HG03378 (cell line): ENCODE results near the gene HCRT.
"Not testable (repeated sequence)": the region's sequence is repeated elsewhere in the genome, so short reads cannot be mapped to it uniquely, and the experiment has no call there.

ENCODE experiments used
- ATAC-seq: cut with Tn5 transposase; IDR thresholded peaks from one replicate; pipeline ENCODE4 v1.9.1; 2021; ENCODE audit warnings: mild to moderate bottlenecking, moderate library complexity; ENCODE audit not compliant: unreplicated experiment

Gene HCRT, protein sequence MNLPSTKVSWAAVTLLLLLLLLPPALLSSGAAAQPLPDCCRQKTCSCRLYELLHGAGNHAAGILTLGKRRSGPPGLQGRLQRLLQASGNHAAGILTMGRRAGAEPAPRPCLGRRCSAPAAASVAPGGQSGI

GRCh38 chr17:42184713-42185620 is at the start of gene HCRT:
Gene HCRT, minus strand, starts transcription at chr17:42185452. Its CDS starts 87 bp downstream, at chr17:42185365.
- ATAC-seq, result no peak

DNA sequence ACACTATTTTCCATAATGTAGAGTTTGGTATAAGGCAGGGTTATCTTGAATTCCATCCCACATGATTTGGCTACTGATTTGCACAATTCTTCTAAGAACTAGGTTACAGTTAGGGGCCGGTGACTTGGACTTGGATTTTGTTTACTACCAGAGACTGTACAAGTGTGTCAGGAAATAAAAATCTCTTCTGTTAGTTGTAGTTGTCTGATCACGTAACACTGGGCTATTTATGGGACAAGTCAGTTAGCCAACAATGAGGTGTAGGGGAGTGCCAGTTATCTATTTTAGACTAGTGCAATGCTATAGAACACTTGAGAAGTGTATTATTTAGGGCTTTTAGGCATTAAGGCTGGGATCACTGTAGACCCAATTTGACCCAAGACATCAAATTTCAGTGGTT is 48.7 kb upstream of the HCRT start:
- ATAC-seq, result no peak

DNA sequence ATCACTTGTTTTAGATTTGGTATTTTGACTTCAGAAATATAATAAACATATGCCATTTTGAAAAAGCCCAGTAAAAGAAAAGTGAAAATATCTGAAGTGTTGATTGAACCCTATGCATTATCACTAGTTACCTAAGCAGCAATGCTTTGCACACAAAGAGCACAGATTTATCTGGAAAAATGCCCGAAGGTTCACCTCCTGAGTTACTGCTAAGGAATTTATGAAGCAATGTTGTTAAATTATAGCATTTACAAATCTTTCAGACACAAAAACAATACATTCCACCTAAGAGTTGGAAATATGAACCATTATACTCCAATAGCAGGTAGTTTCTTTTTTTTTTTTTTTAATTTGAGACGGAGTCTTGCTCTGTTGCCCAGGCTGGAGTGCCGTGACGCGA is 47.9 kb upstream of the HCRT start:
- ATAC-seq, result no peak

DNA sequence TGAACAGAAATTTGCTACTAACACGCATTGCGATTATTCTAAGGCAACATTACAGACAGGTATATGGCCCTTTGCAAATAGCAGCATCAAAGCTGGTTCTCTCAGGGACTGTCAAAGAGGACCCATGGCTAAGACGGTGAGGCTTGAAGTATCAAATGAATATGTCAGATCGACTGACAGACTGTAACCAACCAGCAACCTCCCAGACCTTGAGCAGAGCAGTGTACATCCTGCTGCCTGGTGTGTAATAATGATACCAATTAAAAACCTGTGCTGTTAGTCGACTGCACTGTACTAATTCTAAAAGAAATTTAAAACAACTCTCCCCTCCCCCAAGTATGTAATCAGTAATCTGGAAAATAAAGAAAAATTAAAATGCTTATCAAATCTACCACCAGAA is 45.0 kb upstream of the HCRT start:
- no peak for ATAC-seq

DNA sequence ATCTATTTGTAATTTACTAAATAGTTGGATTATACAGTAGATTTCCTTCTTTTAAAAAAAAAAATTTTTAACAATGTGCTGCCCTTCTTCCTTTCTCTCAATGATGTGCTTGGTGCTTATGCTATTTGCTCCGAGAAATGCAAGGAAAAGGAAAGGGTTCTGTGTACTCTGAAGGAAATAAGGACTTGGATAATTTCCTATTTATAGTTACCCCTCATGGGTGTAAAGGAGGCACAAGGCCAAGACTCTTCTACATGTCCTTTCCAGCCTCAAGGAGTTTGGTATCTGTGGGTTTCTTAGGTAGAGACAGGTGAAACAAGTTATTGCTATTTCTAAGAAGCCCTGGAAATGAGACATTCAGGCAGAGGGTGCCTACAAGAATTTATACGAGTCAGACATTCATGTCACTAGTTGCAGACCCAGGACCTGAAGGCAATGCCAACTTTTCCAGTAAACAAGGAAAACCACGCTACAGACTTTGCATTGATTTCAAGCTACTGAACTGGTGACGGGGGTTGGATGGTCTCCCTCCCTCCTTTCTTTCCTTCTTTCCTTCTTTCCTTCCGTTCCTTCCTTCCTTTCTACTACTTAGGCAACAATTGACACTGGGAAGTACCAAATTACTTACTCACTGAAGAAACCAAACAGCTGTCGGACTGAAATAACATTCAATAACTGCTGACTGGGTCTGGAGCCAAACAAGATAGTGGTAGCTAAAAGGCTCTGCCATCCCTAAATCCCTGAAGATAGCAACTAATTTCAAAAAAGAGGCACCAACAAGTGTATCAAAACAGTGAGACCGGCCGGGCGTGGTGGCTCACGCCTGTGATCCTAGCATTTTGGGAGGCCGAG is 42.8 kb upstream of the HCRT start:
- no peak for ATAC-seq

GRCh38 chr17:42225646-42226045 is 40.4 kb upstream of the HCRT start:
- ATAC-seq, result no peak

DNA sequence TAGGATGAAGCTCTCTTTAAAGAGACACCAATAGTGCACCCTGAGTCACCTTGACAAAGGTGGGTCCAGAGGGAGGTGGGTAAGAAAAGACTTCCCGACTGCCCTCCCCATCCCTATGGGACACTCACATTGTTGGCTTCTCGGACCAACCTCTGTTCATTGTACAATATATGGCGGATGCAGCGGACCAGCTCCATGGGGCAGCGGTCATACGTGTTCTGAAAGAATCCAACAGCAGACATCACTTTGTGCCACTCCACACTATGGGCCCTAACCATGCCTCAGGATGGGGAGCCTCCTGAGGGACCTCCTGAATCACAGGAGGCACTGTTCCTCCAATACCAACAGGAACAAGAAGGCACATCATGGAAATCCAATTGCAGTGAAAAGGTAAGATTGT is 39.4 kb upstream of the HCRT start:
- ATAC-seq, result no peak

DNA sequence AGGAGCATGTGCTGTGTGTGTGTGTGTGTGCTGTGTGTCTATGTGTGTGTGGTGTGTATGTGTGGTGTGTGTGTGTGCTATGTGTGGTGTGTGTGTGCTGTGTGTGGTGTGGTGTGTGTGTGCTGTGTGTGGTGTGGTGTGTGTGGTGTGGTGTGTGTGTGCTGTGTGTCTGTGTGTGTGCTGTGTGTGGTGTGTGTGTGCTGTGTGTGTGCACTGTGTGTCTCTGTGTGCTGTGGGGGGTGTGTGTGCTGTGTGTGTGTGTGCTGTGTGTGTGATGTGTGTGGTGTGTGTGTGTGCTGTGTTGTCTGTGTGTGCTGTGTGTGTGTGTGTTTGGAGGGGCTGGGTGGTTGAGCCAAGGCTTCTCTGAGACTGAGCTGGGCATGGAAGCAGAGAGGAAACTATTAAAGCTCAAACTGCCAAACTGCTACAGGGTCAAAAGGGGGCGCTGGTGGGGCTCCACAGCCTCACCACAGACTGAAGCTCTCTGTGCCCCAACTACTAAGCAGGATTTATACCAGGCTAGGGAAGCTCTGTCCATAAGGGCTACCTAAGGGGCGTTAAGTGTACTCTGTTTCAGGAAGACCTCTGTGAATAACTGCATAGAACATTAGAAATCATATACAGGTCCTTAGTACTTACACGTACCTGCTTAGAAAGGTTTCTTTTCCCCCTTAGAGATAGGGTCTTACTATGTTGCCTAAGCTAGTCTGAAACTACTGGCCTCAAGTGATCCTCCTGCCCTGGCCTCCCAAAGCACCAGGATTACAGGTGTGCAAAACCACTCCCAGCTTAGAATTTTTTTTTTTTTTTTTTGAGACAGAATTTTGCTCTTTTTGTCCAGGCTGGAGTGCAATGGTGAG is 36.9 kb upstream of the HCRT start:
- ATAC-seq, result no peak

GRCh38 chr17:42219280-42219679 is 34.0 kb upstream of the HCRT start:
- not testable (repeated sequence) for ATAC-seq

- ATAC-seq, result no peak
These were observed 28.9 kb upstream of the HCRT start for GRCh38 chr17:42214156-42214555.

DNA sequence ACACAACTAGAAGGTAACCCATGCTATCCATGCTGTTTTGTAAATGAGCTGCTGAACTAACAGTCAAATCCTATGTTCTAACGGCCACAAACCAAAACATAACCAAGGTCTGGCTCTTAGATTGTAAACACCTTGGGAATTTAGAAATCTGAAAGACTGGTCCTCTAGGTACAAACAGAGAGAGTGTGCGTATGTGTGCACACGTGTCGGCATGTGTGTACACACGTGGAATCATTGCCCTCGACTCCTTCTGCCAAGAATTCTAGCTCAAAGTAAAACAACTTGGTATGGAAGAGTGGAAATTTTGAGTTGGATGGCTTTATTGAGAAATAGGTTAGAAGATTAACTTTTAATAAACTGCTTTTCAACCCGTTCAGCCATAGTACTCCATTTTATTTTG is 27.1 kb upstream of the HCRT start:
- no peak for ATAC-seq

GRCh38 chr17:42211921-42212341 is 26.7 kb upstream of the HCRT start:
- not testable (repeated sequence) for ATAC-seq

DNA sequence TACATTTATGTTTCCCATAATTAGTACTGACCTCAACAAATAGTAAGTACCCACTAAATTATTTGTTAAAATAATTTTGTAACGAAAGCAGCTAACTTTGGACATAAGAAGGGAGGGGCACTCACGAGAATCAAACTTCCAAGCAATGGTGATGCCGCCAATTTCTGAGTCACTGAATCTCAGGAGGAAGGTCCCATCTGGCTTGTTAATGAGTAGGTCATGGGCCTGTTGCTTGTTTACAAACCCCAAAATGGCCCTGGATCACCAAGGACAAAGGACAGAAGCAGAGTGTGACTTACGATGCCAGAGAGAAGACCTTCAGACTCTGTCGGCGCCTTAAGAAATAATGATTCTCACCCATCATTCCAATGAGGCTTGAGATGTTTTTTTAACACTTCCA is 24.8 kb upstream of the HCRT start:
- ATAC-seq, result no peak

DNA sequence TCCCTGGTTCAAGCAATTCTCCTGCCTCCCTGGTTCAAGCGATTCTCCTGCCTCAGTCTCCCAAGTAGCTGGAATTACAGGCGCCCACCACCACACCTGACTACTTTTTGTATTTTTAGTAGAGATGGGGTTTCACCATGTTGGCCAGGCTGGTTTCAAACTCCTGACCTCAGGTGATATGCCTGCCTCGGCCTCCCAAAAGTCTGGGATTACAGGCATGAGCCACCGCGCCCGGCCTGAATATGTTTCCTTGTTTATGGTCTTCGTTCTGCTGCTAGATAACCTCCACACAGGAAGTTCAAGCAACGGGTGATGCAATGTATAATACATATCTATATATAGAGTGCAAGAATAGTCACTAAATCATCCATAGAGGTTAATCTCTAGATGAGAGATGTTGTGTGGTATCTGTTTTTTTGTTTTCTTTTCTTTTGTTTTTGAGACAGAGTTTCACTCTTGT is 20.9 kb upstream of the HCRT start:
- not testable (repeated sequence) for ATAC-seq

GRCh38 chr17:42203354-42203753 is 18.1 kb upstream of the HCRT start:
- no peak for ATAC-seq

DNA sequence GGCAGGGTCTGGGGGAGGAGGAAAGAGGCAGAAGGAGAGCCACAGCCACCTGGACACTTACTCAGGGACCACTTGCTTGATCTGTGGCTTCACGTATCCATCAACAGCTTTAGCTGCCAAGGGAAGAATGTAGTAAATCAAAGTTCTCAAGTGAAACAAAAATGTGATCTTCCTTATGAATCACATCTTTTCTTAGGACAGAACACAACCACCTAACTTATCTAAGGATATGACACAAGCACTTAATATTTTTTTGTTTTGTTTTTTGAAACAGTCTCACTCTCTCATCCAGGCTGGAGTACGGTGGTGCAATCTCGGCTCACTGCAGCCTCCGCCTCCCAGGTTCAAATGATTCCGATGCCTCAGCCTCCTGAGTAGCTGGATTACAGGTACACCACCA is 17.4 kb upstream of the HCRT start:
- ATAC-seq, result no peak

DNA sequence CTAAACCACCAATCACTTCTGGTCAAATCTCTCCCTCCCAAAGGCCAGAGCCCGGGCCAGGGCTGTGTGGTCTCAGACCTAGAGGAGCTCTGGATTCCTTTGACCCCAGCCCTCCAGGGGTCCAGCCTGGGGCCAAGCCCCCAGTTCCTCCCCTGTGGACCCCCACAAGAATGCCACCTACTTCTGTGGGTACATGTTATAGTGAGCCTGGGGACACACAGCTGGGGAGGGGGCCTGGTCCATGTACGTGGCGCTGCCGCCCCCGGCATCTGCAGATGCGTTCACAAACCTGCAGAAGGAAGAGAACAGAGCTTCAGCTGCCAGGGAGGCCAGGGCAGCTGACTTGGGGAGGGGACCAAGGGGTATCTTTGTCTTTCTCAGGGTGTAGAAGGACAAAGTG is 16.9 kb upstream of the HCRT start:
- no peak for ATAC-seq

DNA sequence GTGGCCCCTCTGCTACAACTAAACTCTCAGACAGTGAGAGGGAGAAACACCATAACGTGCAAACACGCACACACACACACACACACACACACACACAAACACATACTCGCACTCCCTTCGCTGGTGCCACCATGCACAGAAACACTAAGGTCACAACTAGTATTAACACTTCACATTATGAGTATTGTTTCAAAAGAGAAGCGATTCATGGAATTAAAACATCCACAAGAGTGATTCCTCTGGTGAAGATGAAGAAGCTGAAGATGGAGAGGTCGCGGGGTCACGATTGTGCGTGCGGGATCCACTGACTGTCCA is 16.2 kb upstream of the HCRT start:
- ATAC-seq, result no peak

GRCh38 chr17:42200706-42201457 is 15.6 kb upstream of the HCRT start:
- ATAC-seq, result no peak

DNA sequence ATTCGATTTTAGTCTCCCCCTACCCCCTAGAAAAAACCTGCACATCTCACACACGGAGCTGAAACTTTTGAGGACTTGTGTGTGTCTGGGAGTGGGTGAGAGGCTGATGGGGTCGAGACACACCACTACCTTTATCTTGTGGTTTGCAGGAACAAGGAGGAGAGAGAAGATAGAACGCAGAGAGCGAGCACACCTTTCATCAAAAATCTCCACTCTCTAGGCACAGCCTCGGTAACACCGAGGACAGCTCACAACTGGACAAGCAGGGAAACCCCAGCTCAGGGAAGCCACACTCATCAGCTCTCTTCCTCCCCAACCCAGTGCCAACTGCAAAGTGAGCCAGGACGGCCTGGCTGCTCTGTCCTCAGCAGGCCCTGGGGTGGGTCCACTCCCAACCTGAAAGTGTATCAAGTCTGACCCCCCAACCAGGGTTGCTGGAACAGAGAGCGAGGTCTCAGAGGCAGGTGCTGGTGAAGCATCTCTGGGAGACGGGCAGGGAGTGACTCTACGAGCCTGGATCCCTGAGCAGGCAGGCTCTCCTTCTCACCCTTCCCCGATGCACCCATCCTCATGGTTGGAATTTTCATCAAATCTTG is 14.3 kb upstream of the HCRT start:
- no peak for ATAC-seq
